ENCODE measurements around the gene ANKMY1.

GRCh38 chr2:240590681-240591111, 32.9 kb upstream of the ANKMY1 start:
- TF ChIP-seq CTCF (IDR thresholded peaks at IDR 0.05; ENCODE audit: insufficient read depth, low read length, poor library complexity, severe bottlenecking), result no peak
- TF ChIP-seq EZH2phosphoT487 (conservative IDR thresholded peaks at IDR 0.05; ENCODE audit: low read length), result no peak

Measured in SU-DHL-6 (cell line).